Measurements from ENCODE around the gene SURF1. TPM values are rescaled to one million over a fixed set of nuclear protein-coding genes. Genes with fewer than 3 reads are reported as not detected.
A peak's percentile ranks its signal among the peaks of the same experiment; 100 is the strongest.

SURF1 gene
- total and polyA plus RNA-seq, 11 donors: 36.8 to 104 (median 53.6) TPM

DNA sequence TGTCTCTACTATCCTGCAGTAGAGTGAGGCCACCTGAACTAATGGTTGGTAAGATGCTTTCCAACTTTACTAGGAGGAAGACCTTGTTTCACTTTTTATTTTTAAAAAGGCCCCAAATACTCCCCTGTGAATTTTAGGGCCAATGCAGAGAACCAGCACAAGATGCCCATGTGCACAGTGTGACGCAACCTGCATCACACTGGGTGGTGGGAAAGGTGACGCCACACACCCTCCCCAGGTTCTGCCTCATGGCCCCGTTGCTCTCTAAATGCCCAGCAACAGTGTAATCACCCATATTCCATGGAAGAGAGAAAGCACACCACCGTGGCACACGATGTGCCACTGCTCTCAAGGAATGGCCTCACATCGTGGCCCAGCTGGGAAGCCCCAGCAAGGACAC lies 13.1 kb upstream of the SURF1 start:
- H3K4me3 ChIP-seq: no peak overlapping the region
- no peaks in the 10 kb centered on the region for H3K9me3 ChIP-seq
- peak overlapping the region in 1 of 12 donors; percentile 78 for H3K27ac ChIP-seq
- peaks cover 0 to 79% (median 45%) of the 10 kb centered on the region in 9 donors for H3K36me3 ChIP-seq
- WGBS, 4 donors: 81 to 88% (median 83%) methylated on average over 6 of the region's 6 CpGs
- intact Hi-C loops (cut with DNase I): no loop called here
- TF ChIP-seq, protein P1, sequence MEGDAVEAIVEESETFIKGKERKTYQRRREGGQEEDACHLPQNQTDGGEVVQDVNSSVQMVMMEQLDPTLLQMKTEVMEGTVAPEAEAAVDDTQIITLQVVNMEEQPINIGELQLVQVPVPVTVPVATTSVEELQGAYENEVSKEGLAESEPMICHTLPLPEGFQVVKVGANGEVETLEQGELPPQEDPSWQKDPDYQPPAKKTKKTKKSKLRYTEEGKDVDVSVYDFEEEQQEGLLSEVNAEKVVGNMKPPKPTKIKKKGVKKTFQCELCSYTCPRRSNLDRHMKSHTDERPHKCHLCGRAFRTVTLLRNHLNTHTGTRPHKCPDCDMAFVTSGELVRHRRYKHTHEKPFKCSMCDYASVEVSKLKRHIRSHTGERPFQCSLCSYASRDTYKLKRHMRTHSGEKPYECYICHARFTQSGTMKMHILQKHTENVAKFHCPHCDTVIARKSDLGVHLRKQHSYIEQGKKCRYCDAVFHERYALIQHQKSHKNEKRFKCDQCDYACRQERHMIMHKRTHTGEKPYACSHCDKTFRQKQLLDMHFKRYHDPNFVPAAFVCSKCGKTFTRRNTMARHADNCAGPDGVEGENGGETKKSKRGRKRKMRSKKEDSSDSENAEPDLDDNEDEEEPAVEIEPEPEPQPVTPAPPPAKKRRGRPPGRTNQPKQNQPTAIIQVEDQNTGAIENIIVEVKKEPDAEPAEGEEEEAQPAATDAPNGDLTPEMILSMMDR (IDR thresholded peaks at IDR 0.05): no peak
- no peak for TF ChIP-seq POLR2A (IDR thresholded peaks at IDR 0.05)
- DNase-seq: no peak
- ATAC-seq: no peak
- H3K4me1 ChIP-seq: peaks cover 3 to 74% (median 66%) of the 10 kb centered on the region in 12 donors
- H3K27me3 ChIP-seq: no peaks in the 10 kb centered on the region

DNA sequence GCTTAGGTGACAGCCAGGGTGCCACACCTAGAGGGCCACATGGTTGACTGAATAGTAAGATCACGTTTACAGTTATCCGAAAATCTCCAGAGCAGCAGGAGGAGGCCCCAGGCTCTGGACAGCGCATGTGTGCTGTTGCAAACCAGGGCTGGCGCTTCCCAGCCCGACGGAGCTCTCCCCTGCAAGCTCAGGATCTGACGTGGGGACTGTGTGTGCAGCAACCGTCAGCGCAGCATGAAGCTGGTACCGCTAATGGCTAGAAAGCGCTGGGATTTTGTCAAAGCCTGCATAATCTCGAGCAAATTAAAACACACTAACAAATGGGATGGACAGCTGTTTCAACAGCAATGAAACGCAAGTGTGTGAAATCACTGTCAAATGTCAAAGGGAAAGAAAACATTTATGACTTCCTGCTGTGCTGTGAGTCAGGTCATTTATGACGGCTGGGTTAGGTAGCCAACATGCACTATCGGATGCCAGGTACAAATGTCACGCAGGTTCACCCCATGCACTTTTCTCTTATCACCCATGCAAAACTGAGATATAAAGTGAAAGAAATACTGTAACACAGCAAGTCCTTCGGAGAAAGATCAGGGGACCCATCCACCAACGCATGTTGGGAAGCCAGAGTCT lies 12.1 kb upstream of the SURF1 start:
- ATAC-seq: peak in 1 of 4 donors; percentile 23
- WGBS, 4 donors: 56 to 77% (median 68%) methylated on average over 18 of the region's 18 CpGs

DNA sequence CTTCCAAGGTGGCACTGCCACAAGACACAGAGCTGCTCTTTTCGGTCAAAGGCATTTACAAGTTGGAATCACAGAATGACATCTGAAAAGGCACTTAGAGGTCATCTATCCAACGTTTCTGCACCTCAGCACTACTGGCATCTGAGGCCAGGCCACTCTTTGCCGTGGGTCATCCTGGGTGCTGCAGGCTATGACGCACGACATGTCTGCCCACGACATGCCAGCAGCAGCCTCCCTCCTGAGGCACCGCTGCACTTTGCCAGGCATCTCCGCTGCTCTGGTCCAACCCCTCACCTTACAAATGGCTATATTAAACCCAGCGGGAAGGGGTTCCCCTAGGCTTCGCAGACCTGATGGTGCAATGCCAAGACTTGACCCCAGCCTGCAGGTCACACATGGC lies 11.5 kb upstream of the SURF1 start:
- DNase-seq (no peak), ATAC-seq (peak in 3 of 4 donors; percentile 36 to 42 (median 37))
- no peak overlapping the region for H3K4me3 ChIP-seq
- H3K4me1 ChIP-seq: peaks cover 3 to 60% (median 52%) of the 10 kb centered on the region in 12 donors
- no peaks in the 10 kb centered on the region for H3K27me3 ChIP-seq
- intact Hi-C loops (cut with DNase I): no loop called here
- H3K9me3 ChIP-seq: no peaks in the 10 kb centered on the region
- peaks cover 0 to 87% (median 56%) of the 10 kb centered on the region in 9 donors for H3K36me3 ChIP-seq
- TF ChIP-seq, protein P1 (IDR thresholded peaks at IDR 0.05): no peak
- TF ChIP-seq POLR2A (IDR thresholded peaks at IDR 0.05): no peak
- H3K27ac ChIP-seq: no peak overlapping the region
- WGBS, 4 donors: 67 to 81% (median 80%) methylated on average over 6 to 10 of the region's 10 CpGs

More for the DNA sequence above, 12.1 kb upstream of the SURF1 start:
- Histone ChIP-seq H3K4me1 (peaks cover 3 to 66% (median 57%) of the 10 kb centered on the region in 12 donors), H3K4me3 (no peak overlapping the region), H3K9me3 (no peaks in the 10 kb centered on the region), H3K27ac (no peak overlapping the region), H3K27me3 (no peaks in the 10 kb centered on the region), H3K36me3 (peaks cover 0 to 87% (median 55%) of the 10 kb centered on the region in 9 donors)
- TF ChIP-seq, protein P1 (IDR thresholded peaks at IDR 0.05): no peak
- no peak for TF ChIP-seq POLR2A (IDR thresholded peaks at IDR 0.05)
- no peak for DNase-seq
- intact Hi-C loops (cut with DNase I): no loop called here

DNA sequence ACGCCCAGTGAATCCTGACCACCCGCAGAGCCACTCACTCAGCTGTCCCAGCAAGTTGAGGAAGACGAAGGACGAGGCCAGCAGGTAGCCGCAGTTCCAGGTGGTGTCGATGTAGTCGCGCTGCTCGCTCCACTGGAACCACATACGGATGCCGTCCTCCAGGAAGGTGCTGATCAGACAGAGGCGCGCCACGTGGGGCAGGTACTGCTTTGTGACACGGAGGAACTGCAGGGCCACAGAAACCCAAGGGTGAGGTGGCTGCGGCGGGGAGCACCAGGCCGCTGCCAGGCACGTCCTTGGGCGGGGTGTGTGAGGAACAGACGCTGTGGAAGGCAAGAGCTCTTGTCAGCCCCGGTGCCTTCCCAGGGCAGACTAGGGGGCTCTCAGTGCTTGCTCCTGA lies 10.9 kb upstream of the SURF1 start:
- intact Hi-C loops (cut with DNase I): no loop called here
- no peak overlapping the region for H3K27ac ChIP-seq
- H3K27me3 ChIP-seq: no peaks in the 10 kb centered on the region
- no peaks in the 10 kb centered on the region for H3K9me3 ChIP-seq
- 90 to 93% (median 93%) methylated on average over 22 of the region's 22 CpGs for WGBS, 4 donors
- H3K36me3 ChIP-seq: peaks cover 0 to 89% (median 60%) of the 10 kb centered on the region in 9 donors
- TF ChIP-seq POLR2A (IDR thresholded peaks at IDR 0.05): no peak
- TF ChIP-seq, protein P1 (IDR thresholded peaks at IDR 0.05): no peak
- ATAC-seq: no peak
- DNase-seq: no peak
- H3K4me3 ChIP-seq: no peak overlapping the region
- peaks cover 3 to 55% (median 46%) of the 10 kb centered on the region in 12 donors for H3K4me1 ChIP-seq
